ENCODE measurements around the gene TM9SF4.

TM9SF4 gene

GRCh38 chr20:32213870-32214269 is 104.4 kb downstream of the TM9SF4 start:
- no peak for DNase-seq

- no peak for DNase-seq
Measured at GRCh38 chr20:32215147-32215546, 105.6 kb downstream of the TM9SF4 start.

GRCh38 chr20:32215729-32216128 is 106.2 kb downstream of the TM9SF4 start:
- no peak for DNase-seq

- DNase-seq, result no peak
Measured at GRCh38 chr20:32216179-32217142, 106.9 kb downstream of the TM9SF4 start.
